ENCODE measurements around the gene PIPOX. TPM values are rescaled to one million over a fixed set of nuclear protein-coding genes. Genes with fewer than 3 reads are reported as not detected.
A peak's percentile ranks its signal among the peaks of the same experiment; 100 is the strongest.

The PIPOX gene
- polyA plus RNA-seq, 3 donors = 0.30 to 0.56 TPM; not detected in 1

DNA sequence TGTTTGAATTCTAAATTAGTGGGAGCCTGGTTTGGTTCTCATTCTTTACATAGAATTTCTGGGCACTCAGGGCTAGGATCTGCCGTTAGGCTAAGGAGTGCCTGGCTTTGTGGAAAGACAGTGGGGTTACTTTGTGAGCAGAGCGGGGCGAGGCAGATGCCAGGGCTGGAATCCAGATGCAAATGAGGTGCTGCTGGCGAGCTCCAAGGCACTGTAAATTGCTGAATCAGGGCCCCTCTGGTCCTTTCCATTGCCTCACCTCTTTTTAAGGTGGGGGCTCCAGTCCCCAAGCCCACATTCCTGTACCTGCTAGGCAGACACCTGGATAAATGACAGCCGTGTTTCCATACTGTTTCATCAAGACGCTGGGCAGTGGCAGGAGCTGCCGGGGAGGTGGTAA lies 33.8 kb downstream of the PIPOX start:
- 90% methylated on average over 7 of the region's 7 CpGs for WGBS (ENCODE audit: insufficient coverage)
- intact Hi-C loops (cut with micrococcal nuclease) = no loop called here
- no peaks in the 10 kb centered on the region for H3K27me3 ChIP-seq (ENCODE audit: control insufficient read depth in 2 of 2, insufficient read depth in 2 of 2, low read length in 2 of 2)
- no peak for DNase-seq
- peaks cover 50 to 69% of the 10 kb centered on the region in 2 donors for H3K36me3 Mint-ChIP-seq
- H3K9me3 ChIP-seq (replicated peaks in 1 of 2; ENCODE audit: control insufficient read depth in 1 of 2, insufficient read depth in 1 of 2, low read length in 2 of 2) = no peaks in the 10 kb centered on the region
- H3K79me2 ChIP-seq (ENCODE audit: insufficient read depth, low read length) = no peaks in the 10 kb centered on the region
- H3K4me2 ChIP-seq (replicated peaks; ENCODE audit: extremely low read depth, low read length, poor library complexity, severe bottlenecking) = no peak overlapping the region
- TF ChIP-seq, protein P1, sequence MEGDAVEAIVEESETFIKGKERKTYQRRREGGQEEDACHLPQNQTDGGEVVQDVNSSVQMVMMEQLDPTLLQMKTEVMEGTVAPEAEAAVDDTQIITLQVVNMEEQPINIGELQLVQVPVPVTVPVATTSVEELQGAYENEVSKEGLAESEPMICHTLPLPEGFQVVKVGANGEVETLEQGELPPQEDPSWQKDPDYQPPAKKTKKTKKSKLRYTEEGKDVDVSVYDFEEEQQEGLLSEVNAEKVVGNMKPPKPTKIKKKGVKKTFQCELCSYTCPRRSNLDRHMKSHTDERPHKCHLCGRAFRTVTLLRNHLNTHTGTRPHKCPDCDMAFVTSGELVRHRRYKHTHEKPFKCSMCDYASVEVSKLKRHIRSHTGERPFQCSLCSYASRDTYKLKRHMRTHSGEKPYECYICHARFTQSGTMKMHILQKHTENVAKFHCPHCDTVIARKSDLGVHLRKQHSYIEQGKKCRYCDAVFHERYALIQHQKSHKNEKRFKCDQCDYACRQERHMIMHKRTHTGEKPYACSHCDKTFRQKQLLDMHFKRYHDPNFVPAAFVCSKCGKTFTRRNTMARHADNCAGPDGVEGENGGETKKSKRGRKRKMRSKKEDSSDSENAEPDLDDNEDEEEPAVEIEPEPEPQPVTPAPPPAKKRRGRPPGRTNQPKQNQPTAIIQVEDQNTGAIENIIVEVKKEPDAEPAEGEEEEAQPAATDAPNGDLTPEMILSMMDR (IDR thresholded peaks at IDR 0.05) = no peak
- H3K27me3 Mint-ChIP-seq (ENCODE audit: low read depth in 3 of 3) = peaks cover 0 to 3% (median 2%) of the 10 kb centered on the region in 3 donors
- peaks cover 5% of the 10 kb centered on the region for H4K20me1 ChIP-seq (ENCODE audit: insufficient read depth, low read length)
- H3K9ac ChIP-seq (ENCODE audit: insufficient read depth, low read length, poor library complexity, severe bottlenecking) = no peak overlapping the region
- H3K9me3 Mint-ChIP-seq = no peaks in the 10 kb centered on the region
- H3K36me3 ChIP-seq (replicated peaks in 1 of 2; ENCODE audit: control insufficient read depth in 1 of 2, insufficient read depth in 2 of 2, low read length in 2 of 2) = peaks cover 46 to 66% of the 10 kb centered on the region in 2 donors
- H3K4me3 Mint-ChIP-seq = no peak overlapping the region
- no peak overlapping the region for H3K27ac Mint-ChIP-seq
- no peaks in the 10 kb centered on the region for H3K4me1 ChIP-seq (ENCODE audit: control insufficient read depth in 1 of 2, insufficient read depth in 2 of 2, low read length in 2 of 2)
- H3K4me3 ChIP-seq (replicated peaks in 1 of 3; ENCODE audit: low read depth in 2 of 3, low read length in 3 of 3) = no peak overlapping the region
- H3K27ac ChIP-seq (ENCODE audit: low read depth in 1 of 2, low read length in 2 of 2) = no peak overlapping the region
- peaks cover 3% of the 10 kb centered on the region for H3K4me1 Mint-ChIP-seq
- no peak overlapping the region for H2AFZ ChIP-seq (ENCODE audit: insufficient read depth, low read depth, low read length, poor library complexity, severe bottlenecking)

DNA sequence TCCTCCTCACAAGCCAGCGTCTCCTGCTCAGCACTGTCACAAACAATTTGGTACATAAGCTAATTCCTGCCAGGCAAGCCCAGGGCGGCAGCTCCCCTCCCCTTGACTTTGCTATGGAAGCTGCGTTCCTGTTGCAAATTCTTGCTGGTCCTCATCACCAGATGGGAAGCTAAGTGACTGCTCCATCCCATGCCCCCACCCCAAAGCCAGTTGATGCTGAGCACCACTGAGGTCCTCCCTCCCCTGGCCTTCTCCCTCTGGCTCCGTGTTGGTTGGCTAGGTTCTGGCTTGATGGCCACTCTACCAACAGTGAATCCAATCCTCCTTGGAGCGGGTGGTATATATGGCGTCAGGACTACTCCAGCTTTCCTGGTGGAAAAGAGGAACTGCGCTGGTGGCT lies 34.4 kb downstream of the PIPOX start:
- peaks cover 3% of the 10 kb centered on the region for H3K4me1 Mint-ChIP-seq
- no peaks in the 10 kb centered on the region for H3K79me2 ChIP-seq (ENCODE audit: insufficient read depth, low read length)
- H3K27me3 Mint-ChIP-seq (ENCODE audit: low read depth in 3 of 3) = peaks cover 0 to 3% (median 2%) of the 10 kb centered on the region in 3 donors
- no peaks in the 10 kb centered on the region for H3K9me3 ChIP-seq (replicated peaks in 1 of 2; ENCODE audit: control insufficient read depth in 1 of 2, insufficient read depth in 1 of 2, low read length in 2 of 2)
- H3K27ac ChIP-seq (ENCODE audit: low read depth in 1 of 2, low read length in 2 of 2) = no peak overlapping the region
- no peaks in the 10 kb centered on the region for H3K27me3 ChIP-seq (ENCODE audit: control insufficient read depth in 2 of 2, insufficient read depth in 2 of 2, low read length in 2 of 2)
- H4K20me1 ChIP-seq (ENCODE audit: insufficient read depth, low read length) = peaks cover 5% of the 10 kb centered on the region
- H3K36me3 ChIP-seq (replicated peaks in 1 of 2; ENCODE audit: control insufficient read depth in 1 of 2, insufficient read depth in 2 of 2, low read length in 2 of 2) = peaks cover 52 to 72% of the 10 kb centered on the region in 2 donors
- intact Hi-C loops (cut with micrococcal nuclease) = no loop called here
- no peaks in the 10 kb centered on the region for H3K4me1 ChIP-seq (ENCODE audit: control insufficient read depth in 1 of 2, insufficient read depth in 2 of 2, low read length in 2 of 2)
- no peaks in the 10 kb centered on the region for H3K9me3 Mint-ChIP-seq
- no peak overlapping the region for H3K9ac ChIP-seq (ENCODE audit: insufficient read depth, low read length, poor library complexity, severe bottlenecking)
- H3K27ac Mint-ChIP-seq = peak overlapping the region in 2 of 7 donors; percentile 16 to 57
- H2AFZ ChIP-seq (ENCODE audit: insufficient read depth, low read depth, low read length, poor library complexity, severe bottlenecking) = no peak overlapping the region
- H3K4me2 ChIP-seq (replicated peaks; ENCODE audit: extremely low read depth, low read length, poor library complexity, severe bottlenecking) = no peak overlapping the region
- TF ChIP-seq, protein P1 (IDR thresholded peaks at IDR 0.05) = no peak
- 98% methylated on average over 6 of the region's 7 CpGs for WGBS (ENCODE audit: insufficient coverage)
- DNase-seq = no peak
- H3K4me3 ChIP-seq (replicated peaks in 1 of 3; ENCODE audit: low read depth in 2 of 3, low read length in 3 of 3) = no peak overlapping the region
- no peak overlapping the region for H3K4me3 Mint-ChIP-seq
- H3K36me3 Mint-ChIP-seq = peaks cover 55 to 75% of the 10 kb centered on the region in 2 donors

All from CD14-positive monocyte (primary cell).